VCaP (cell line): ENCODE data around the gene MICALL2.

Source experiments
- H3K27ac ChIP-seq: fragments of 450-650 bp; 2 replicates; pipeline ENCODE4 v1.5.1; 2017
- CTCF ChIP-seq: fragments of 450-650 bp; conservative IDR thresholded peaks from 2 replicates; pipeline ENCODE4 v1.5.1; 2017; ENCODE audit warnings: mild to moderate bottlenecking, moderate library complexity

The MICALL2 gene

GRCh38 chr7:1430056-1430845 is 29.0 kb downstream of the MICALL2 start:
- no peak overlapping the region for H3K27ac ChIP-seq
- no peak for TF ChIP-seq CTCF

- TF ChIP-seq CTCF, result no peak
- H3K27ac ChIP-seq, result no peak overlapping the region
Measured at GRCh38 chr7:1428941-1429501, 30.2 kb downstream of the MICALL2 start.

- TF ChIP-seq CTCF, result no peak
- no peak overlapping the region for H3K27ac ChIP-seq
Measured at GRCh38 chr7:1427064-1427657, 32.1 kb downstream of the MICALL2 start.

- no peak overlapping the region for H3K27ac ChIP-seq
- no peak for TF ChIP-seq CTCF
Measured at GRCh38 chr7:1426474-1426873, 32.8 kb downstream of the MICALL2 start.

GRCh38 chr7:1425292-1426136 is 33.8 kb downstream of the MICALL2 start:
- H3K27ac ChIP-seq, result no peak overlapping the region
- no peak for TF ChIP-seq CTCF

- H3K27ac ChIP-seq, result no peak overlapping the region
- no peak for TF ChIP-seq CTCF
Measured at GRCh38 chr7:1424041-1424440, 35.2 kb downstream of the MICALL2 start.
